Measurements from ENCODE around the gene MAGI2.

- TF ChIP-seq POLR2A (IDR thresholded peaks at IDR 0.05) = no peak
- no peak for TF ChIP-seq CTCF (IDR thresholded peaks at IDR 0.05 in 4 of 5, conservative IDR thresholded peaks at IDR 0.05 in 1 of 5)
These were observed 1293.9 kb downstream of the MAGI2 start for GRCh38 chr7:78159545-78159944.
